ENCODE data around the gene OR52L1. TPM values are rescaled to one million over a fixed set of nuclear protein-coding genes. Genes with fewer than 3 reads are reported as not detected.

OR52L1 gene
- total and polyA plus RNA-seq, 2 of the 8 experiments (the other 6 are each of a cell fraction or from before 2014, with no cell fraction given) = 0.24 TPM; not detected in 1

GRCh38 chr11:6022956-6023355 lies 36.2 kb upstream of the OR52L1 start:
- Histone ChIP-seq H4K91ac (replicated peaks; ENCODE audit: insufficient read length, low read length) (no peak overlapping the region), H2AK5ac (ENCODE audit: low read depth, low read length) (no peak overlapping the region), H3K27me3 (replicated peaks in 1 of 4; ENCODE audit: control insufficient read depth in 3 of 4, extremely low read depth in 1 of 4, insufficient read depth in 3 of 4, low read length in 3 of 4) (no peaks in the 10 kb centered on the region), H3K4ac (replicated peaks; ENCODE audit: insufficient read length, low read depth, low read length) (no peak overlapping the region), H3K23ac (ENCODE audit: insufficient read length) (no peak overlapping the region), H3K9me3 (ENCODE audit: insufficient read depth in 2 of 2, low read depth in 1 of 2, low read length in 1 of 2) (no peaks in the 10 kb centered on the region), H3K79me2 (ENCODE audit: control insufficient read depth in 1 of 2, insufficient read depth in 2 of 2, low read length in 2 of 2) (no peaks in the 10 kb centered on the region), H2AFZ (ENCODE audit: low read length) (no peak overlapping the region), H2BK12ac (ENCODE audit: low read depth, low read length) (no peak overlapping the region), H3K4me3 (ENCODE audit: extremely low read depth in 1 of 4, insufficient read depth in 2 of 4, low read depth in 3 of 4, low read length in 4 of 4) (no peak overlapping the region), H4K5ac (ENCODE audit: insufficient read length, low read depth, low read length) (no peak overlapping the region), H2BK5ac (ENCODE audit: low read depth, low read length) (no peak overlapping the region), H3K14ac (ENCODE audit: insufficient read length) (no peak overlapping the region), H3K79me1 (ENCODE audit: low read depth, low read length) (no peaks in the 10 kb centered on the region), H3K4me2 (ENCODE audit: insufficient read depth in 1 of 2, low read depth in 2 of 2, low read length in 2 of 2) (no peak overlapping the region), H3K56ac (replicated peaks; ENCODE audit: insufficient read length, low read depth, low read length) (no peak overlapping the region), H2BK120ac (replicated peaks; ENCODE audit: low read depth, low read length) (no peak overlapping the region), H4K20me1 (replicated peaks in 1 of 2; ENCODE audit: control insufficient read depth in 1 of 2, insufficient read depth in 2 of 2, low read length in 2 of 2) (no peaks in the 10 kb centered on the region), H3K27ac (ENCODE audit: low read depth, low read length) (no peak overlapping the region), H3K9ac (replicated peaks in 1 of 4; ENCODE audit: extremely low read depth in 1 of 4, low read depth in 3 of 4, low read length in 3 of 4) (no peak overlapping the region), H3K18ac (ENCODE audit: extremely low read depth, low read length) (no peak overlapping the region), H3K4me1 (replicated peaks in 1 of 4; ENCODE audit: control insufficient read depth in 3 of 4, insufficient read depth in 4 of 4, low read length in 3 of 4) (no peaks in the 10 kb centered on the region), H2BK20ac (ENCODE audit: low read length) (no peak overlapping the region), H2BK15ac (ENCODE audit: low read length) (no peak overlapping the region), H3K36me3 (ENCODE audit: control insufficient read depth in 2 of 4, insufficient read depth in 4 of 4, low read length in 3 of 4) (no peaks in the 10 kb centered on the region), H4K8ac (ENCODE audit: extremely low read depth, insufficient read depth, low read length) (no peak overlapping the region), H3K23me2 (ENCODE audit: low read depth, low read length) (no peaks in the 10 kb centered on the region)
- 23% methylated on average over 4 of the region's 4 CpGs; no CpG with 5 or more reads in 1 of the 2 experiments for WGBS, 2 experiments (ENCODE audit: extremely low coverage in 1 of 2, insufficient coverage in 1 of 2, insufficient read length in 1 of 2, insufficient replicate concordance in 2 of 2, low coverage in 1 of 2, low lambda C conversion rate in 2 of 2, missing lambda C conversion rate in 1 of 2)
- ChIA-PET CTCF (ENCODE audit: partially characterized antibody) (interaction anchor here (0.6 to 3.5 kb wide), 35 partner anchors 9 to 357 kb away, joined by 3 to 27 read pairs (median 4); partner anchors contain the start of gene FHIP1B), POLR2A (ENCODE audit: partially characterized antibody) (no interaction called here)
- no peak for TF ChIP-seq BCL11A (IDR thresholded peaks at IDR 0.05; ENCODE audit: low read depth in 2 of 2, low read length in 2 of 2)
- peak in 2 of 3 experiments; percentile 70 to 81; a peak in 3 of 4 replicates for TF ChIP-seq CTCF (IDR thresholded peaks at IDR 0.05; ENCODE audit: control extremely low read depth in 1 of 3, insufficient read depth in 1 of 3, low read depth in 1 of 3, low read length in 3 of 3)
- peak; percentile 95 to 97 for TF ChIP-seq RAD21 (IDR thresholded peaks at IDR 0.05 in 1 of 2, conservative IDR thresholded peaks at IDR 0.05 in 1 of 2; ENCODE audit: low read depth in 2 of 2, low read length in 2 of 2)
- DNase-seq (ENCODE audit: low read depth in 1 of 2, low spot score in 2 of 2) (no peak), FAIRE-seq (peak; percentile 98)

Data from H1 (cell line).